ENCODE results near the gene PSG2.
"Not testable (repeated sequence)": the region's sequence is repeated elsewhere in the genome, so short reads cannot be mapped to it uniquely, and the experiment has no call there.

DNA sequence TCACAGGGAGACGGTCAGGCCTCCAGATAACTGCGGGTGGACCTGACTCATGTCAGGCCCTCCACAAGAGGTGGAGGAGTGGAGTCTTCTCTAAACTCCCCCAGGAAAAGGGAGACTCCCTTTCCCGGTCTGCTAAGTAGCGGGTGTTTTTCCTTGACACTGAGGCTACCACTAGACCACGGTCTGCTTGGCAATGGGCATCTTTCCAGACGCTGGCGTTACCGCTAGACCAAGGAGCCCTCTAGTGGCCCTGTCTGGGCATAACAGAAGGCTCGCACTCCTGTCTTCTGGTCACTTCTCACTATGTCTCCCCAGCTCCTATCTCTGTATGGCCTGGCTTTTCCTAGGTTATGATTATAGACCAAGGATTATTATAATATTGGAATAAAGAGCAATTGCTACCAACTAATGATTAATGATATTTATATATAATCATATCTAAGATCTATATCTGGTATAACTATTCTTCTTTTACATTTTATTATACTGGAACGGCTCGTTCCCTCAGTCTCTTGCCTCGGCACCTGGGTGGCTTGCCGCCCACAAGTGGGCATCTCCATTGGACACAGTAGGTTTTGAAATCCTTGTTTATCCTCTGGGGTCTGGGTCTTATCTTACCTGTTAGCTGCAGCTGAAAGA is 5.3 kb upstream of the PSG2 start:
- TF ChIP-seq, protein P1, sequence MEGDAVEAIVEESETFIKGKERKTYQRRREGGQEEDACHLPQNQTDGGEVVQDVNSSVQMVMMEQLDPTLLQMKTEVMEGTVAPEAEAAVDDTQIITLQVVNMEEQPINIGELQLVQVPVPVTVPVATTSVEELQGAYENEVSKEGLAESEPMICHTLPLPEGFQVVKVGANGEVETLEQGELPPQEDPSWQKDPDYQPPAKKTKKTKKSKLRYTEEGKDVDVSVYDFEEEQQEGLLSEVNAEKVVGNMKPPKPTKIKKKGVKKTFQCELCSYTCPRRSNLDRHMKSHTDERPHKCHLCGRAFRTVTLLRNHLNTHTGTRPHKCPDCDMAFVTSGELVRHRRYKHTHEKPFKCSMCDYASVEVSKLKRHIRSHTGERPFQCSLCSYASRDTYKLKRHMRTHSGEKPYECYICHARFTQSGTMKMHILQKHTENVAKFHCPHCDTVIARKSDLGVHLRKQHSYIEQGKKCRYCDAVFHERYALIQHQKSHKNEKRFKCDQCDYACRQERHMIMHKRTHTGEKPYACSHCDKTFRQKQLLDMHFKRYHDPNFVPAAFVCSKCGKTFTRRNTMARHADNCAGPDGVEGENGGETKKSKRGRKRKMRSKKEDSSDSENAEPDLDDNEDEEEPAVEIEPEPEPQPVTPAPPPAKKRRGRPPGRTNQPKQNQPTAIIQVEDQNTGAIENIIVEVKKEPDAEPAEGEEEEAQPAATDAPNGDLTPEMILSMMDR (IDR thresholded peaks at IDR 0.05) = not testable (repeated sequence)
- not testable (repeated sequence) for TF ChIP-seq POLR2A (IDR thresholded peaks at IDR 0.05)
